Transverse colon (tissue), 4 donors: Measurements from ENCODE around the gene HELZ.

Experiments
- EP300 ChIP-seq: sonication (generic); formaldehyde crosslinking; IDR thresholded peaks from one replicate; pipeline ENCODE4 v1.6.1; 2017; ENCODE audit warnings: antibody characterized with exemption, low read depth
- POLR2A ChIP-seq: fragments of 450-650 bp; IDR thresholded peaks from one replicate; pipeline ENCODE4 v1.6.1; 2016; ENCODE audit warnings: antibody characterized with exemption, mild to moderate bottlenecking, moderate library complexity
- POLR2AphosphoS5 ChIP-seq, 3 donors: sonication (generic); formaldehyde crosslinking; IDR thresholded peaks; one replicate each; pipeline ENCODE4 v1.6.1; 2016; ENCODE audit warnings: antibody characterized with exemption in 3 of 3
- TF ChIP-seq, protein P1 (sequence below), 5 experiments: fragments of 200-600 bp in 3 of 5; fragments of 450-650 bp in 2 of 5; sonication (generic) in 3 of 5; IDR thresholded peaks; 1 replicate in 2 of 5; 2 replicates in 3 of 5; pipeline ENCODE4 v1.5.1; 2016 to 2017; ENCODE audit warnings: antibody characterized with exemption in 5 of 5, inconsistent platforms in 3 of 5, mild to moderate bottlenecking in 2 of 5, moderate library complexity in 1 of 5

DNA sequence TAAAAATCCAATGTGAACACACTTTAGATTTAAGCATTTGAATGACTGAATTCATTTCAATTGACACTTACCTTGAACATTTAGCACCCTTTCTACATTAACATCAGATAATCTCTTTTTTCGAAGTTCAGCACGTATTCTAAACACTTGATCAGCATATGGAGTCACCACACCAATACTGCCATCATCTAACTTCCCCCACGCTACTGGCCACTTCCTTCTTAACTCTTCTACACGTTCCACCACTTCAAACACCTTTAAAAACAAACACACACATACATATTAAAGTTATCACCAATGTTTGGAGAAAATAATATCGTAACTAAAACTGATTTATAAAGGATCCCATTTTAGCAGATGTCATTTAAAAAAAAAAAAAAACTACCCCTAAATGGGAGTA is 107.1 kb downstream of the HELZ start:
- TF ChIP-seq, protein P1, sequence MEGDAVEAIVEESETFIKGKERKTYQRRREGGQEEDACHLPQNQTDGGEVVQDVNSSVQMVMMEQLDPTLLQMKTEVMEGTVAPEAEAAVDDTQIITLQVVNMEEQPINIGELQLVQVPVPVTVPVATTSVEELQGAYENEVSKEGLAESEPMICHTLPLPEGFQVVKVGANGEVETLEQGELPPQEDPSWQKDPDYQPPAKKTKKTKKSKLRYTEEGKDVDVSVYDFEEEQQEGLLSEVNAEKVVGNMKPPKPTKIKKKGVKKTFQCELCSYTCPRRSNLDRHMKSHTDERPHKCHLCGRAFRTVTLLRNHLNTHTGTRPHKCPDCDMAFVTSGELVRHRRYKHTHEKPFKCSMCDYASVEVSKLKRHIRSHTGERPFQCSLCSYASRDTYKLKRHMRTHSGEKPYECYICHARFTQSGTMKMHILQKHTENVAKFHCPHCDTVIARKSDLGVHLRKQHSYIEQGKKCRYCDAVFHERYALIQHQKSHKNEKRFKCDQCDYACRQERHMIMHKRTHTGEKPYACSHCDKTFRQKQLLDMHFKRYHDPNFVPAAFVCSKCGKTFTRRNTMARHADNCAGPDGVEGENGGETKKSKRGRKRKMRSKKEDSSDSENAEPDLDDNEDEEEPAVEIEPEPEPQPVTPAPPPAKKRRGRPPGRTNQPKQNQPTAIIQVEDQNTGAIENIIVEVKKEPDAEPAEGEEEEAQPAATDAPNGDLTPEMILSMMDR (IDR thresholded peaks at IDR 0.05) = no peak
- no peak for TF ChIP-seq POLR2A
- no peak for TF ChIP-seq POLR2AphosphoS5 (IDR thresholded peaks at IDR 0.05)
- no peak for TF ChIP-seq EP300
